GM13976 (cell line): ENCODE data around the gene ATP6V1C2.
"Not testable (repeated sequence)": the region's sequence is repeated elsewhere in the genome, so short reads cannot be mapped to it uniquely, and the experiment has no call there.

Experiments
- DNase-seq: peaks from one replicate; pipeline ENCODE4 v3.0.0; 2012; ENCODE audit warnings: low spot score
- in situ Hi-C: fragments of 300-500 bp; cut with MboI; formaldehyde crosslinking; loops from one replicate; pipeline ENCODE4 v1.12.0; 2022; ENCODE audit warnings: low sequenced_read_pairs, mixed read lengths, inconsistent platforms; ENCODE audit not compliant: unreplicated experiment
- TF ChIP-seq, protein P1 (sequence below): IDR thresholded peaks from 2 replicates; pipeline ENCODE4 v1.5.1; 2012; ENCODE audit warnings: borderline replicate concordance, mild to moderate bottlenecking; ENCODE audit not compliant: insufficient read depth; ENCODE audit errors: extremely low read depth, missing control alignments, control extremely low read depth

Gene ATP6V1C2

DNA sequence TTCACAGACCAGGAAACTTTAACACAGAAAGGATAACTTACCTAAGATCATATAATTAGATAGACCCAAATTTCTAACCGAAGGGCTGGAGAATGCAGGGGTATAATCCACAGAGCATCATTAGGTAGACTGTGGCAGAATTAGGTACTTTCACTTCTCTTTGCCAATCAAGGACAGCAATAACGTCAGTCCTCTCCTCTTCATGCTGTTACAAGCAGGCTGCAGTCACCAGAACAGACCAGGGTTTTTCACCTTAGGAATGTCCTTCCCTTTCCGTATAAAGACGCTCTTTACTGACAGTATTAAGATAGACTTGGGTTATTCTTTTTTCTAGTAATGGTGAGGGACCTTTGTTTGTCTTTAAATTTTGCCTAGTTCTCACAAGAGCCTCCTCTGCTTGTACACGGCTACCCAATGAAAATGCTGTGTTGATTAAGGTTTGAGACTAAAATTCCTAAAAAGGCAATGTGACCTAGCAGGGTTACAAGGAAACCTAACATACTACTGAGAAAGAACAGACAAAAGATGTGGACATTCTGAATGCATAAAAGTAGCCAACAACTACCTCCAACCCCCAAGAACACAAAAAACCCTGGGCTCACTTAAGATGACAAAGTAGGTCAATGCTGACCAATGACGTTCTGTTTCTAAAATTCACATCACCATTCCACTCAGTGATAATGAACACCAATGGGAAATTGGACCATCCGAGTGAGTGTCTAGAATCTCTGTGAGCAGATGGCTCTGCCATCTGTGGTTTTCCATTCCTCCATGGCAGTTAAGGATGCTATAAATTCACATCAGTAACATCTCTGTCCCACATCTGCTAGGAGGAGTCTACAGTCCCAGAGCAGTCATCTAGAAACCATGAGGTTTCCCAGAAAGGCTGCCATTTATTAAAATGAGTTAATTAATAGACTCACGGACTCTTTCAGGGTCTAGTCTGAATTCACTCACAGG lies 89.1 kb downstream of the ATP6V1C2 start:
- peak; percentile 50 for DNase-seq
- TF ChIP-seq, protein P1, sequence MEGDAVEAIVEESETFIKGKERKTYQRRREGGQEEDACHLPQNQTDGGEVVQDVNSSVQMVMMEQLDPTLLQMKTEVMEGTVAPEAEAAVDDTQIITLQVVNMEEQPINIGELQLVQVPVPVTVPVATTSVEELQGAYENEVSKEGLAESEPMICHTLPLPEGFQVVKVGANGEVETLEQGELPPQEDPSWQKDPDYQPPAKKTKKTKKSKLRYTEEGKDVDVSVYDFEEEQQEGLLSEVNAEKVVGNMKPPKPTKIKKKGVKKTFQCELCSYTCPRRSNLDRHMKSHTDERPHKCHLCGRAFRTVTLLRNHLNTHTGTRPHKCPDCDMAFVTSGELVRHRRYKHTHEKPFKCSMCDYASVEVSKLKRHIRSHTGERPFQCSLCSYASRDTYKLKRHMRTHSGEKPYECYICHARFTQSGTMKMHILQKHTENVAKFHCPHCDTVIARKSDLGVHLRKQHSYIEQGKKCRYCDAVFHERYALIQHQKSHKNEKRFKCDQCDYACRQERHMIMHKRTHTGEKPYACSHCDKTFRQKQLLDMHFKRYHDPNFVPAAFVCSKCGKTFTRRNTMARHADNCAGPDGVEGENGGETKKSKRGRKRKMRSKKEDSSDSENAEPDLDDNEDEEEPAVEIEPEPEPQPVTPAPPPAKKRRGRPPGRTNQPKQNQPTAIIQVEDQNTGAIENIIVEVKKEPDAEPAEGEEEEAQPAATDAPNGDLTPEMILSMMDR = no peak
- in situ Hi-C loops = no loop called here

DNA sequence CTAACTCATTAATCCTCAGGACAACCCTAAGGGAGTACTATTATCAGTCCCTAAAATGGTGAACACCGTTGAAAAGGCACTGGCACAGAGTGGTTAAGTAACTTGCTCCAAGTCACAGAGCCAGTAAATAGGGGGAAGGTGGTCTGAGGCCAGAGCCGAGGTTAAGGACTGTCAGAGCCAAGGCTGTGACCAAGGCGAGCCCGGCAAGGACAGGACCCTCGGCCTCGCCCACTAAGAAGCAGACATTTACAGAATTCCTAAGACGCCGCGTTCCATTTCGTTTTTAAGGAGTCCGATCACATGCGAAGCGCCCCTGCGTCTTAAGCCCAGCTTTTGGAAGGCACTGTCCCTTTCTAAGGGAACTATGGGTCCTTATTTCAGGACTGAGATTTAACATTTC lies 90.1 kb downstream of the ATP6V1C2 start:
- TF ChIP-seq, protein P1 = no peak
- in situ Hi-C loops = no loop called here
- DNase-seq = no peak

DNA sequence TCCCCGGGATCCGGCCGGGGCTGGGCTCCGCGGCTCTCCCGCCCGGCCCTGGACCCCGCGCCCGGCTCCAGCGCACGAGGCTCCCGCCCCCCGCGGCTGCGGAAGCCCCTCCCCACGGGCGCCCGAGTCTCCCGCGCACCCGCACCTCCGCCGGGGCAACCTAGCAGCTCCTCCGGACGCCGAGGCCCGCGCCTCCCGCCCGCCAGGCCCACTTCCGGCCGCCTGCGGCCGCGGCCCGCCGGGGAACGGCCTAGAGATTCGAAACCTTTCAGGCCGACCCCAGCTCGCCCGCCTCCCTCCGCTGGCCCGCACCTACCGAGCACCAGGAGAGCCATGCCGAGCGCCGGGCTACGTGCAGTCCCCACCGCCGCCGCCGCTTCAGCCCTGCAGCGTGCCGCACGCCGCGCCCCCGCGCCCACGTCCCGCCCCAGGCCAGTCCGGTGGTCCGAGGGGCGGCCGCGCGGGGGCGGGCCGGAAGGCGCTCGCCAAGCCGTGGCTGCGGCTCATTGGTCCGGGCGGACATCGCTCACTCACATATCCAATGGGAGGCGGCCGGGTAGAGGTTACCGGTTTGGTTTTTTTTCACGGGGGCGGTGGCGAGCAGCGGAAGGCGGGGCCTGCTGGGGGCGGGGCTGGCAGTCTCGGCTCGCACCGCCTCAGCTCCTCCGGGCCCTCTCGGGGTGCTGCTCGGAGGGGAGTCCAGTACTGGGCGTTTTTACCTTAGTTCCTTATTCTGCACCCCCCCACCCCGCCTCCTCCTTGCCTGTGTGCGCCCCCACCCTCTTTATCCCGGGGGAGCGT lies 91.1 kb downstream of the ATP6V1C2 start, which contains the start of gene PDIA6:
TSS of gene PDIA6 (minus strand) at position 424 of the 801 bp plus-strand sequence. CDS start at position 335, 89 bp downstream.
- TF ChIP-seq, protein P1 = no peak
- DNase-seq = peak; percentile 98
- in situ Hi-C loops = no loop called here

DNA sequence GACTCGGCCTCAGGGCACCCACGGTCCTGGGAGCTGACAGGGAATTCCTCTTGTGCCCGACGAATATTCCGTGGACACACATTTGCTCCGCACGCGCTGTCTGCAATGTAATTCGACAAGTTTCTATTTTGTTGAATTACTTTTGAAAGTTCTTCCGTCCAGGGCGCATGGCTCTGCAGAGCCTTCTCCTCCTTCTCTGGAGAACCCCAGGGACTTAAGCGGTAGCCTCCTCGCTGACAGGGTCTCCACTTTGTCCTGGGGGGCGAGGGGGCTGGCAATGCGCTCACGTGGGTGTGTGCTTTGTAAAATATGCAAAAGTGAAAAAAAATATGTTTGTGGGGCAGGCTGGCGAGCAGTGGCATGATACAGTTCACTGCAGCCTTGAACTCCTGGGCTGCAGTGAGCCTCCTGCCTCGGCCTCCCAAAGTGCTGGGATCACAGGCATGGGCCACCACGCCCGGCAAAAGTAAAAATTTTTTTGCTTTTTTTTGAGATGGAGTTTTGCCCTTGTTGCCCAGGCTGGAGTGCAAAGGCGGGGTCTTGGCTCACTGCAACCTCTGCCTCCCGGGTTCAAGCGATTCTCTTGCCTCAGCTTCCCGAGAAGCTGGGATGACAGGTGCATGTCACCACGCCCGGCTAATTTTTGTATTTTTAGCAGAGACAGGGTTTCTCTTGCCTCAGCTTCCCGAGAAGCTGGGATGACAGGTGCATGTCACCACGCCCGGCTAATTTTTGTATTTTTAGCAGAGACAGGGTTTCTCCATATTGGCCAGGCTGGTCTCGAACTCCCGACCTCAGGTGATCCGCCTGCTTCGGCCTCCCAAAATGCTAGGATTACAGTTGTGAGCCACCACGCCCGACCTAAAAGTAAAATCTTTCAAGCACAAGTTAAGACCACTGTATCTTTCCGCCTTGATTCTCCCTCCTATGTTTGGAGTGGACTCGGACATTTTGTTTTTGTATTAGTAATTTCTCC lies 92.0 kb downstream of the ATP6V1C2 start:
- in situ Hi-C loops, DNase-seq: not testable (repeated sequence)

DNA sequence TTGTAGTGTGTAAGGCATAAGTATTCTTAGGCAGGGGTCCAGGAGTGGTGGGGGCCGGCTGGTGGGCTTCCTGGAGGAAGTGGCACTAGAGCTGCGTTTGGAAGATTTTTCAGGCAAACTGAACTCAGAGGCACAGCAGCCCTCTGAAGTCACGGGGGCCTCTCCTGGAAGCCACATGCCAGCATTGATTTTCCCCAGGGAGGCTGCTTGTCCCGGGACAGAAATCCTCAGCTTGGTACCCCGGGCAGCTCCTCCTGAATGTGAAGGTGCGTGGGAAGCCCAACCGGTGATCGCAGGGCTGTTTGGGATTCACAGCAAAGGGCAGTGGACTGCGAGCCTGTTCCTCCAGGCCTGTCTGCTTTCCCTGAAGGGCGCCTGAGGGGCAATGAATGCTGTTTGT lies 92.7 kb downstream of the ATP6V1C2 start:
- DNase-seq = no peak
- TF ChIP-seq, protein P1 = no peak
- in situ Hi-C loops = no loop called here

DNA sequence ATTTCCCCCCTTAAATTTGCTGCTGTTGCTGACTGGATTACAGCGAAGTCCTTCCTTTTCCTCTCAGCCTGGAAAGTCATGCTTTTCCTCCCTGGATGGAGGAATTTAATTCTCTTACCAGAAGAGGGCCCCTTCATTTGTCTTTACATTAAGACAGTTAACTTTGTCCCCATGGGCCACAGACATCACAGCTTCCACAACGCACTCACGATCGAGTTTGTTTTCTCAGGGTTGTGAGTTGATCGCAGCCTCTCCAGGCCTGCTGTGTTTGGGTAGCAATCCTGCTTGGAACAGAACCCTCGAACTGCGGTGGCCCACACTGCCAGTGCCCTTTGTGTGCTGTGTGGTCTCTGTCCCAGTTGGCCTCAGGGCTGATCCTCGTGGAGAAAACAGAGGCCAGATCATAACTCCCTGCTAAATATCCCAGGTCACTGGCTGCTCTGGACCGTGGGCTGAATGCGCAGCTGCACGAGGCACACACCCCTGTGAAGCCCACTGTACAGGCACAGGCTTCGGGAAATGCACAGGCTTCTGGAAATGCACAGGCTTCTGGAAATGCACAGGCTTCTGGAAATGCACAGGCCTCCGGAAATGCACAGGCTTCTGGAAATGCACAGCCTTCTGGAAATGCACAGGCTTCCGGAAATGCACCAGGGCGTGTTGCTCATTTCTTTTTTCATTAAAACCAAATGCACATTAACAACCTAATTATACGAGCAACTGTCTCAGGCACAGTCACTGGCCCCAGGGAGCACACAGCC lies 93.3 kb downstream of the ATP6V1C2 start:
- TF ChIP-seq, protein P1 = no peak
- no peak for DNase-seq
- in situ Hi-C loops = no loop called here
